Tibial artery (tissue), 4 donors: Measurements from ENCODE around the gene KLHL20.
A peak's percentile ranks its signal among the peaks of the same experiment; 100 is the strongest.
"Not testable (repeated sequence)": the region's sequence is repeated elsewhere in the genome, so short reads cannot be mapped to it uniquely, and the experiment has no call there.

Experiments used
- DNase-seq, 2 donors: peaks; one replicate each; pipeline ENCODE4 v3.0.0-alpha.2; 2019
- H3K27ac ChIP-seq, 2 donors: fragments of 200-600 bp; sonication (generic) in 1 of 2; 1 replicate in 1 of 2; 2 replicates in 1 of 2; pipeline ENCODE4 v1.5.1; 2018 to 2019; ENCODE audit warnings: mild to moderate bottlenecking in 1 of 2
- H3K27me3 ChIP-seq, 2 donors: fragments of 200-600 bp; sonication (generic) in 1 of 2; one replicate each; pipeline versions ENCODE4 v1.5.1 to v1.6.0; 2016 to 2019
- H3K36me3 ChIP-seq, 3 donors: fragments of 200-600 bp; sonication (generic) in 2 of 3; one replicate each; pipeline ENCODE4 v1.5.1; 2016 to 2019; ENCODE audit warnings: mild to moderate bottlenecking in 2 of 3
- H3K4me1 ChIP-seq, 4 donors: fragments of 200-600 bp; sonication (generic) in 2 of 4; 1 replicate in 3 of 4; 2 replicates in 1 of 4; pipeline ENCODE4 v1.5.1; 2016 to 2019
- H3K4me3 ChIP-seq, 2 donors: fragments of 200-600 bp; sonication (generic) in 1 of 2; 1 replicate in 1 of 2; 2 replicates in 1 of 2; pipeline ENCODE4 v1.5.1; 2018 to 2019; ENCODE audit warnings: mild to moderate bottlenecking in 2 of 2
- H3K9me3 ChIP-seq, 3 donors: fragments of 200-600 bp; sonication (generic) in 1 of 3; one replicate each; pipeline ENCODE4 v1.5.1; 2016 to 2019
- intact Hi-C: fragments of 100-400 bp; cut with DNase I; formaldehyde crosslinking; loops from one replicate; pipeline ENCODE4 v1.15.0; 2023; ENCODE audit warnings: low total_unique reads
- TF ChIP-seq, protein P1 (sequence below), 2 experiments: fragments of 200-600 bp in 1 of 2; fragments of 450-650 bp in 1 of 2; IDR thresholded peaks; one replicate each; pipeline ENCODE4 v1.5.1; 2017 to 2019; ENCODE audit warnings: antibody characterized with exemption in 2 of 2, mild to moderate bottlenecking in 1 of 2, moderate library complexity in 1 of 2

The KLHL20 gene

DNA sequence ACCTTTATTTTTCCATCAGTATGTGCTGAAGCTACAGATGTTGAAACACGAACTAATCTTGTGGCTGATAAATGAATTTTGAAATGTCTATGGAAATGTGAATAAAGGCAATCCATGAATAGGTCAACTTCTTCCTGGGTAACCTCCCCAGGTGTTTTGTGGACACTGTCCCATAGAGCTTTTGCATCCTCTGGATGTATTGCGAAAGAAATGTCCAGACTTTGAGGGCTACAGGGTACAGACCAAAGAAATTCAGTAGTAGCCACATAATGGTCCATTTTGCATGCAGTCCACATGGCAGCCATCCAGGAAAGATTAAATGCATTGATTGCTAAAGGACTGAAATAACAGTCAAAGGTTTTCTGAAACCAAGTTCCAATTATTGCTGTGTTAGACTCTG, 88.2 kb downstream of the KLHL20 start:
- no peaks in the 10 kb centered on the region for H3K4me1 ChIP-seq
- peaks cover 0 to 12% (median 9%) of the 10 kb centered on the region in 3 donors for H3K36me3 ChIP-seq
- no peaks in the 10 kb centered on the region for H3K27me3 ChIP-seq
- TF ChIP-seq, protein P1, sequence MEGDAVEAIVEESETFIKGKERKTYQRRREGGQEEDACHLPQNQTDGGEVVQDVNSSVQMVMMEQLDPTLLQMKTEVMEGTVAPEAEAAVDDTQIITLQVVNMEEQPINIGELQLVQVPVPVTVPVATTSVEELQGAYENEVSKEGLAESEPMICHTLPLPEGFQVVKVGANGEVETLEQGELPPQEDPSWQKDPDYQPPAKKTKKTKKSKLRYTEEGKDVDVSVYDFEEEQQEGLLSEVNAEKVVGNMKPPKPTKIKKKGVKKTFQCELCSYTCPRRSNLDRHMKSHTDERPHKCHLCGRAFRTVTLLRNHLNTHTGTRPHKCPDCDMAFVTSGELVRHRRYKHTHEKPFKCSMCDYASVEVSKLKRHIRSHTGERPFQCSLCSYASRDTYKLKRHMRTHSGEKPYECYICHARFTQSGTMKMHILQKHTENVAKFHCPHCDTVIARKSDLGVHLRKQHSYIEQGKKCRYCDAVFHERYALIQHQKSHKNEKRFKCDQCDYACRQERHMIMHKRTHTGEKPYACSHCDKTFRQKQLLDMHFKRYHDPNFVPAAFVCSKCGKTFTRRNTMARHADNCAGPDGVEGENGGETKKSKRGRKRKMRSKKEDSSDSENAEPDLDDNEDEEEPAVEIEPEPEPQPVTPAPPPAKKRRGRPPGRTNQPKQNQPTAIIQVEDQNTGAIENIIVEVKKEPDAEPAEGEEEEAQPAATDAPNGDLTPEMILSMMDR (IDR thresholded peaks at IDR 0.05), result no peak
- DNase-seq, result no peak
- H3K9me3 ChIP-seq, result no peaks in the 10 kb centered on the region
- H3K27ac ChIP-seq, result no peak overlapping the region
- H3K4me3 ChIP-seq, result no peak overlapping the region
- intact Hi-C loops, result no loop called here

DNA sequence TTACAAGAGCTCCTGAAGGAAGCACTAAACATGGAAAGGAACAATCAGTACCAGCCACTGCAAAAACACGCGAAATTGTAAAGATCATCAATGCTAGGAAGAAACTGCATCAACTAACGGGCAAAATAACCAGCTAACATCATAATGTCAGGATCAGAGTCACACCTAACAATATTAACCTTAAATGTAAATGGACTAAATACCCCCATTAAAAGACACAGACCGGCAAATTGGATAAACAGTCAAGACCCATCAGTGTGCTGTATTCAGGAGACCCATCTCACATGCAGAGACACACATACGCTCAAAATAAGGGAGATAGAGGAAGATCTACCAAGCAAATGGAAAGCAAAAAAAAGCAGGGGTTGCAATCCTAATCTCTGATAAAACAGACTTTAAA, 98.9 kb downstream of the KLHL20 start:
- intact Hi-C loops, H3K27me3 ChIP-seq, H3K9me3 ChIP-seq, H3K27ac ChIP-seq, H3K4me3 ChIP-seq, DNase-seq, H3K4me1 ChIP-seq: not testable (repeated sequence)
- peaks cover 11 to 17% (median 12%) of the 10 kb centered on the region in 3 donors for H3K36me3 ChIP-seq

DNA sequence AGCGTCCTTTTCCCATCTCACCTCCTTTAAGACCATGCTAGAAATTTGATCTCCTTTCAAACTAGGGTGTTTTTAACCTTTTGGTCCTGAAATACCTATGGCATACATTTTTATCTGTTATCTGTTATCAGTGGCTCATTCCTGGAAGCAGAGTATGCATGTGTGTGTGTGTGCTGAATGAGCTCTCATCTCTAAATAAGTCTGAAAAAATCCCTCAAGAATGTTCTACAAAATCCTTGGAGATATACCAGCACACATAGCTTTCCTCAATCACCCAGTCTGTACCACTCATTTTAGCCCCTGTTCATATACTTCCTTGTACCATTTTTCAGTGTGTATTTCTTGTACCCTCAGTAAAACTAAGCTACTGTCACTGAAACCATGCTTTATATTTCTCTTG, 103.7 kb downstream of the KLHL20 start:
- Histone ChIP-seq H3K9me3 (no peaks in the 10 kb centered on the region), H3K4me3 (no peak overlapping the region), H3K27me3 (no peaks in the 10 kb centered on the region), H3K27ac (no peak overlapping the region), H3K36me3 (no peaks in the 10 kb centered on the region), H3K4me1 (peaks cover 0 to 4% (median 2%) of the 10 kb centered on the region in 4 donors)
- TF ChIP-seq, protein P1 (IDR thresholded peaks at IDR 0.05), result no peak
- intact Hi-C loops, result no loop called here
- no peak for DNase-seq

DNA sequence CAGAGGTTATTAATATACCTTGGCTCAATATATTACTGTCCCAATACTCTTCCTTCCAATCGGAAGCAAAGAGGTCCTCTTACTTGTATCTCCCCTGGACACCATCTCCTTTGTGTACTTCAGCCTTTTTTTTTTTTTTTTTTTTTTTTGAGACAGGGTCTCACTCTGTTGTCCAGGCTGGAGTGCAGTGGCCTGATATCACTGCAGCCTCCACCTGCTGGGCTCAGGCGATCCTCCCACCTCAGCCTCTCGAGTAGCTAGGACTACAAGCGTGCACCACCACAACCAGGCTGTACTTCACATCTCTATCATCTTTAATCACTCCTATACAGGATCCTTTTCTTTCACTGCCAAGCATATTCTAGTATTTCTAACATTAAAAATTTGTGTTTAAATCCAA, 106.9 kb downstream of the KLHL20 start:
- no peaks in the 10 kb centered on the region for H3K27me3 ChIP-seq
- TF ChIP-seq, protein P1 (IDR thresholded peaks at IDR 0.05), result no peak
- H3K4me1 ChIP-seq, result peaks cover 0 to 18% (median 9%) of the 10 kb centered on the region in 4 donors
- H3K9me3 ChIP-seq, result no peaks in the 10 kb centered on the region
- H3K36me3 ChIP-seq, result no peaks in the 10 kb centered on the region
- H3K4me3 ChIP-seq, result no peak overlapping the region
- H3K27ac ChIP-seq, result no peak overlapping the region
- DNase-seq, result no peak
- intact Hi-C loops, result loop anchor here (5.0 to 10.0 kb wide), 2 partner anchors 344 to 397 kb away; partner anchors contain the start of gene PRDX6

DNA sequence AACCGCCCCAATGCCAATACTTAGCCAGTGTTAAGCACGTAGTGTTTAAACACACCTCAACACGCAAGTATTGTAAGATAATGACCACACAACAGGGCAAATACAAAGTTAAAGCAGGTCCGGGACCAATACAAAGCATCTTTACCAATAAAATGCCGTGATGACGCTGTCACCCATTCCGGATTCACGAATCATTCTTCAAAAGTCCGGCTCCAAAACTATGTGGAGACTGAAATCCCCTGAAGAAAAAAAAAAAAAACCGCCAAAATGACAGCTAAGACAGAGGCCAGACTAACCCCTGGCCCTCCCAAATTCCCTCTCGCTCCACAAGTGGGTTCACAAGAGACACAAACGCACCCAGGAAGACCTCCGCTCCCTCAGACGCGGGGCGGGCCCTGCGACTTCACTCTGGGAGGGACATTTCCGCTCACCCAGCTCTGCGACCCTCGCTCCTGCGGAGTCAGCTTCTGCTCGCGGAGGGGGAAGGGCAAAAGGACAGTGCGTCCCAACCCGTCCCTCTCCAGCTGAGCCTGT, 109.1 kb downstream of the KLHL20 start:
- Histone ChIP-seq H3K9me3 (no peaks in the 10 kb centered on the region), H3K4me3 (peak overlapping the region; percentile 66 to 74), H3K27me3 (no peaks in the 10 kb centered on the region), H3K4me1 (peaks cover 0 to 27% (median 9%) of the 10 kb centered on the region in 4 donors), H3K27ac (peak overlapping the region; percentile 86 to 95), H3K36me3 (no peaks in the 10 kb centered on the region)
- TF ChIP-seq, protein P1 (IDR thresholded peaks at IDR 0.05), result no peak
- intact Hi-C loops, result loop anchor here (5.0 to 10.0 kb wide), 2 partner anchors 347 to 399 kb away; partner anchors contain the start of gene PRDX6
- no peak for DNase-seq

DNA sequence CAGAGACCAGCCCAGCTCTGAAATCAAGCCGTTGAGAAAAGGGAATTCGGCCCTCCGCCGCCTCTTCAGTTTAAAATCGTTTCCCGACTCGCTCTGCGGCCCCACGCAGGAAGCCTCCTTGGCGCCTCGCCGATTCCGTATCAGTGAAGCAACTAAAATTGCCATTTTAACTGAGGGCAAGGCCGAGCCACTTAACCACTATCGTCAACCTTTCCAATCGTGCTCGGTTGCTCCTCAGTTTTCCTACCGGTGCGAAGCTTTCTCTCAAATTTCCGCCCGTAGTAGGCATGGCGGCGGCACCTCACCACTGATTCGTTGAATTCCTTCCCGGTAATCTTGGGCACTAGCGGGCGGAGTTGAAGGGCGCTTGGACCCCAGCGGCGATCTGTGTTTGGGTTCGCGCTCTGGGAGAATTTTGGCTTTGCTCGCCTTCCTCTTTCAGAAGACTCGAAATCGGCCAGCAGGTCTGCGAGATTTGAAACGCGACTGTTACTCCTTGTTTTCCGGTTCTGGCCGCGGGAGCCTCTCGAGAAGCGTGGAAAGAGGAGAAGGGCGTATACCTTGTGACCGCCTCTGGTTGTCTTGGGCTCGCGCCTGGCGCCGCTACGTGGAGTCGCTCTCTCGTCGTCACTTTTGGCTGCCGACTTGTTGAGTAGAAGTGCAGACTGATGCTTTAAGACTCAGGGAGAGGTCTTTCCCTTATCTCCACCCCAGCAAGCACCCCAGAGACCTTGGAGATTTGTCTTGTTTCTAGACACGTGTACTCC, 109.7 kb downstream of the KLHL20 start, which contains the start of the genes CENPL and DARS2:
Gene CENPL (minus strand): TSS at position 569 of the 767 bp plus-strand sequence. CDS start 13,584 bp downstream, outside the sequence.
Gene DARS2 (plus strand): TSS at position 359 of the 767 bp plus-strand sequence. CDS start 557 bp downstream, outside the sequence.
- Histone ChIP-seq H3K27ac (peak within 1 kb of the TSS; percentile 86 to 95), H3K4me1 (peaks cover 0 to 27% (median 9%) of the 10 kb centered on the region in 4 donors), H3K4me3 (peak within 1 kb of the TSS; percentile 66 to 74)

More for the DNA sequence above, 109.7 kb downstream of the KLHL20 start, which contains the start of the genes CENPL and DARS2:
- H3K36me3 ChIP-seq, result peaks cover 0 to 6% (median 3%) of the 10 kb centered on the region in 3 donors
- no peaks in the 10 kb centered on the region for H3K27me3 ChIP-seq
- intact Hi-C loops, result loop anchor here (5.0 to 10.0 kb wide), 3 partner anchors 43 to 400 kb away; partner anchors contain the start of genes GAS5, PRDX6 and ZBTB37
- DNase-seq, result peak; percentile 97 to 98
- TF ChIP-seq, protein P1 (IDR thresholded peaks at IDR 0.05), result no peak
- H3K9me3 ChIP-seq, result no peaks in the 10 kb centered on the region
